Fibroblast of mammary gland (primary cell): Measurements from ENCODE around the gene SCAMP2.

Experiments
- DNase-seq: peaks from one replicate; pipeline ENCODE4 v3.0.0-alpha.2; 2010; ENCODE audit warnings: low read depth
- H3K4me3 ChIP-seq: 2 replicates; pipeline ENCODE4 v1.5.1; 2011; ENCODE audit warnings: low read depth, mild to moderate bottlenecking, low read length, moderate library complexity; ENCODE audit not compliant: control insufficient read depth
- CTCF ChIP-seq: conservative IDR thresholded peaks from 2 replicates; pipeline ENCODE4 v1.5.1; 2011; ENCODE audit warnings: low read depth, low read length, inconsistent platforms; ENCODE audit not compliant: control insufficient read depth, insufficient read depth

SCAMP2 gene

GRCh38 chr15:74807282-74807681 is 65.9 kb downstream of the SCAMP2 start:
- peak; percentile 25 for DNase-seq
- no peak for TF ChIP-seq CTCF
- no peak overlapping the region for H3K4me3 ChIP-seq

GRCh38 chr15:74804935-74805334 is 68.2 kb downstream of the SCAMP2 start:
- no peak overlapping the region for H3K4me3 ChIP-seq
- TF ChIP-seq CTCF = no peak
- DNase-seq = no peak

- no peak for DNase-seq
- no peak overlapping the region for H3K4me3 ChIP-seq
- TF ChIP-seq CTCF = no peak
Measured at GRCh38 chr15:74802862-74803447, 70.2 kb downstream of the SCAMP2 start.

- DNase-seq = no peak
- no peak for TF ChIP-seq CTCF
- H3K4me3 ChIP-seq = no peak overlapping the region
Measured at GRCh38 chr15:74802290-74802689, 70.9 kb downstream of the SCAMP2 start.

GRCh38 chr15:74801311-74801997 is 71.7 kb downstream of the SCAMP2 start:
- no peak for TF ChIP-seq CTCF
- DNase-seq = no peak
- no peak overlapping the region for H3K4me3 ChIP-seq

GRCh38 chr15:74800559-74801094 is 72.5 kb downstream of the SCAMP2 start:
- DNase-seq = no peak
- TF ChIP-seq CTCF = no peak
- H3K4me3 ChIP-seq = no peak overlapping the region
